ENCODE measurements around the gene SNX13.

DNA sequence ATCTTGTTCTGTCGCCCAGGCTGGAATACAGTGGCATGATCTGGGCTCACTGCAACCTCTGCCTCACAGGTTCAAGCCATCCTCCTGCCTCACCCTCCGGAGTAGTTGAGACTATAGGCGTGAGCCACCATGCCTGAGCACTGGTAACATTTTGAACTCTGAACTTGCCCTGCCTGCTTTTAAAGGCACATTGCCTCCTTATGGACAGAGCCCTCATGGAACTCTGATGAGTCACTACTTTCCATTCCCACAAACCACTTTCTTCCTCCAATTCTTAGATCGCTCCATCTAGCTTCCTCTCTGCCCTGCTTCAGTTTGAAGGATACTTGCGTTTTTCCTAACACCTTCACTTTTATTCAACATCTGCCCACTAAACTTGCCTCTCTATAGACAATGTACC lies 49.3 kb upstream of the SNX13 start:
- TF ChIP-seq POLR2A (IDR thresholded peaks at IDR 0.05), result no peak
- TF ChIP-seq, protein P1, sequence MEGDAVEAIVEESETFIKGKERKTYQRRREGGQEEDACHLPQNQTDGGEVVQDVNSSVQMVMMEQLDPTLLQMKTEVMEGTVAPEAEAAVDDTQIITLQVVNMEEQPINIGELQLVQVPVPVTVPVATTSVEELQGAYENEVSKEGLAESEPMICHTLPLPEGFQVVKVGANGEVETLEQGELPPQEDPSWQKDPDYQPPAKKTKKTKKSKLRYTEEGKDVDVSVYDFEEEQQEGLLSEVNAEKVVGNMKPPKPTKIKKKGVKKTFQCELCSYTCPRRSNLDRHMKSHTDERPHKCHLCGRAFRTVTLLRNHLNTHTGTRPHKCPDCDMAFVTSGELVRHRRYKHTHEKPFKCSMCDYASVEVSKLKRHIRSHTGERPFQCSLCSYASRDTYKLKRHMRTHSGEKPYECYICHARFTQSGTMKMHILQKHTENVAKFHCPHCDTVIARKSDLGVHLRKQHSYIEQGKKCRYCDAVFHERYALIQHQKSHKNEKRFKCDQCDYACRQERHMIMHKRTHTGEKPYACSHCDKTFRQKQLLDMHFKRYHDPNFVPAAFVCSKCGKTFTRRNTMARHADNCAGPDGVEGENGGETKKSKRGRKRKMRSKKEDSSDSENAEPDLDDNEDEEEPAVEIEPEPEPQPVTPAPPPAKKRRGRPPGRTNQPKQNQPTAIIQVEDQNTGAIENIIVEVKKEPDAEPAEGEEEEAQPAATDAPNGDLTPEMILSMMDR (IDR thresholded peaks at IDR 0.05), result no peak
